ENCODE data around the gene HYDIN.

Gene HYDIN

DNA sequence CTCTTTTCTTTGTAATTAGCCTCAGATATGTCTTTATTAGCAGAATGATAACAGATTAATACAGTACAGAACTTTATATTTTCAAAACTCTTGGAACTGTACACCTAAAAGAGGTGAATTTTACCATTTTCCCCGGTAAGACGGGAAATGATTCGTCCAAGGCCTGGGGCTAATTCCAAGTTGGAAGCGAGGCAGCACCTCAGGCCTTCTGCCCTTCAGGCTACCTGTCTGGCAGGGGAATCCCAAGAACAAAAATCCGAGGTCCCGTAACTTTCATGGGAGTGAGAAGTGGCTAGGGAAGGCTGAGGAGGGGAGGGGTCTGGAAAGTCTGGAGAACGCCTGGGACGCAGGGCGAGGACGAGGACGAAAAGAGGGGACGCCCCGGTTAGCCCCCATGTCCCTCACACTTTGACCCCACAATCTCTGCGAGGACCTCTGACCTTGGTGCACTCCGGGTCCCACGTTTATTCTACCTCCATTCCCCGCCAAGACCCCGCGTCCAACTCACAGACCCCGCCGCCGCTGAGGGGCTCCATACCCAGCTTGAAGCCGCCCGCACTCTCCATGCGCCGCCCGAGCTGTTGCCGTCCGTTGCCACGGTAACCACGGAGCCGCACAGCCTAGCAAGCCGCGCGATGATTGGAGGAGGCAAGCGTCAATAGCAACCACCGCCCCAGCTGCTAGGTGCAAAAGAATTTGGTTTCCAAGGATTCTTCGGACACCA, at the start of gene HYDIN:
Gene HYDIN (minus strand): TSS at position 601 of the 724 bp plus-strand sequence. CDS start 43,827 bp downstream, outside the sequence.
- DNase-seq = peak; percentile 54

DNA sequence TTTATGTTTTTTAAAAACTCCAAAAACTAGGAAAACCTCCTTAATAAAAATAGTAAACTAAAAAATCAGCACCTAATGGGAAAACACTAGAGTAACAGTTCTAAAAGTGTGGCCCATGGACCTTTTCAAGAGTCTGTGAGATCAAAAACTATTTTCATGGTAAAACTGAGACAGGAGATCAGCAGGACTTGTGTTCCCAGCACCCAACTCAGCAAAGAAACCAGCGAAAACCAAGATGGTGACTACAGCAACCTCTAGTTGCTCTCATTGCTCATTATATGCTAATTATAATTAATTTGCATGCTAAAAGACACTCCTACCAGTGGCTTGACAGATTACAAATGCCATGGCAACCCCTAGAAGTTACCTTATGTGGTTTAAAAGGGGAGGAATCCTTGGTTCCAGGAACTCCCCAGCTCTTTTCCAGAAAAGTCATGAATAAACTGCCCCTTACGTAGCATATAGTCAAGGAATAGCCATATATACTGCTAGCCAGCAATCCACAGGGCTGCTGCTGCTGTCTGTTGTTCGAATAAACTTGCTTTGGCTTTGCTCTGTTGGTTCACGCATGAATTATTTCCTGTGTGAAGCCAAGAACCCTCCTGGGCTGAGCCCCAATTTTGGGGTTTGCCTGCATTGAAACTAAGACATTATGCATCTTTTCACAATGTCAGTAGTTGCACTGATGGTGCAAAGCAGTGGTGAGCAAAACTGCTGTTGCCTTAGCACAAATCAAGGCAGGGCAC, 46.2 kb upstream of the HYDIN start:
- no peak for DNase-seq

DNA sequence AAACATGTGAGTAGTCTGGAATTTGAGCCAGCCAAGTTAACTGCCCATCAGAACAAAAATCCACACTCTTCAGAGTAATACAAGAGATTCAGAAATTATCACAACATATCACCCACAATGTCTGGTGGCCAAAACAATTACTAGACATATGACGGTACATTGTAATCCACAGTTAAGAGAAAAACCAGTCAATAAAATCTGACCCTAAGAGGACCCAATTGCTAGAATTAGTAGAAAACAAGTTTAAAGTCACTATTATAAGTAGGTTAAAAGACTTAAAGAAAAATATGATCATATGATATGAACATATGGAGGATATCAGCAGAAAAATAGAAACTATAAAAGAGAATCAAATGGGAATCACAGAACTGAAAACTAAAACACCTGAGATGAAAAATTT, 42.9 kb upstream of the HYDIN start:
- no peak for DNase-seq

- no peak for DNase-seq
Measured at GRCh38 chr16:71264299-71264698, 33.8 kb upstream of the HYDIN start.

- no peak for DNase-seq
Measured at GRCh38 chr16:71263582-71263981, 33.1 kb upstream of the HYDIN start.

DNA sequence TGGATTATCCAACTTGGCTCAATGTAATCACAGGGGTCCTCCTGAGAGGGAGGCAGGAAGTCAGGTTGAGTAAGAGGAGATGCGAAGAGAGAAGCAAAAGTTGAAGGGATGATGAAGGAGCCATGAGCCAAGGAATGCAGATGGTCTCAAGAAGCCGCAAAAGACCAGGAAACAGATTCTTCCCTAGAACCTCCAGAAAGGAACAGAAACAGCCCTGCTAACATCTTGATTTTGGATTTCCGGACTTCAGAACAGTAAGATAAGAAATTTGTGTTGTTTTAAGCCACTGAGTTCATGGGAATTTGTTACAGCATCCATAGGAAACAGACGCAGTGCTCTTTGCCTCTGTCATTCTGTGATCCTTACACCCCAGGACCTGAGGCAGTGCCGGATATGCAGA, 31.9 kb upstream of the HYDIN start:
- DNase-seq = no peak

DNA sequence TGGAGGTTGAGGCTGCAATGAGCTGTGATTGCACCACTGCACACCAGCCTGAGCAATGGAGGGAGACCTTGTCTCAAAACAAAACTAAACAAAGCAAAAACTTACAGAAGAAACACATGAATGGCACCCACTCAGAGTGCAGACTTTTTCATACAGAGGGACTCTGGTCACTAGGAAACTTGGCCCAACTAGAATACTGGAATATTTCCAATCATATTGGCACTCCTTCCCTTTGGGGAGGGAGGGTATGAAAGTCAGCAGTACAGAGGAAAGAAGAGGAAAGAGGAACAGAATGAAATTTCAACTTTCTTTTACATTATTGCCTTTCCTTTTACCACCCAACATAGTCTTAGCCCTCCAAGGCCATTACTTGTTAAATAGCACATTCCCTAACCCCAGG, 30.5 kb upstream of the HYDIN start:
- no peak for DNase-seq

DNA sequence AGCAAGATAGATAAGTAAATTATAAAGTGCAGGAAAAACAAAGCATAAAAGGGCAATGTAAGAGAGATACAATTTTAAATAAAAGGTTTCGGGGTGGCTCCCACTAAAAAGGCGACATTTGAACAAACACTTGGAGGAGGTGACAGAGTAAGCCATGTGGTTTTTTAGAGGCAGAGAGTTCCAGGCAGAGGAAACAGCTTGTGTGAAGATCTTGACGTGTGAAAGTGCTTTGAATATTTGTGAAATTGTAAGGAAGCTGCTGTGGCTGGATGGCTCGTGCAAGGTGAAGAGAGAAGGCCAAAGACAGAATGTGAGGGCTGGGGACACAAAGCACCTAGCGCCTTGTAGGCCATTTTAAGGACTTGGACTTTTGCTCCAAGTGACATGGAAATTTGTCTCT, 28.6 kb upstream of the HYDIN start:
- no peak for DNase-seq

GRCh38 chr16:71258372-71258771, 27.9 kb upstream of the HYDIN start:
- no peak for DNase-seq

- DNase-seq = no peak
Measured at GRCh38 chr16:71257768-71258167, 27.2 kb upstream of the HYDIN start.

- no peak for DNase-seq
Measured at GRCh38 chr16:71255721-71256120, 25.2 kb upstream of the HYDIN start.

- no peak for DNase-seq
Measured at GRCh38 chr16:71254832-71255525, 24.5 kb upstream of the HYDIN start.

DNA sequence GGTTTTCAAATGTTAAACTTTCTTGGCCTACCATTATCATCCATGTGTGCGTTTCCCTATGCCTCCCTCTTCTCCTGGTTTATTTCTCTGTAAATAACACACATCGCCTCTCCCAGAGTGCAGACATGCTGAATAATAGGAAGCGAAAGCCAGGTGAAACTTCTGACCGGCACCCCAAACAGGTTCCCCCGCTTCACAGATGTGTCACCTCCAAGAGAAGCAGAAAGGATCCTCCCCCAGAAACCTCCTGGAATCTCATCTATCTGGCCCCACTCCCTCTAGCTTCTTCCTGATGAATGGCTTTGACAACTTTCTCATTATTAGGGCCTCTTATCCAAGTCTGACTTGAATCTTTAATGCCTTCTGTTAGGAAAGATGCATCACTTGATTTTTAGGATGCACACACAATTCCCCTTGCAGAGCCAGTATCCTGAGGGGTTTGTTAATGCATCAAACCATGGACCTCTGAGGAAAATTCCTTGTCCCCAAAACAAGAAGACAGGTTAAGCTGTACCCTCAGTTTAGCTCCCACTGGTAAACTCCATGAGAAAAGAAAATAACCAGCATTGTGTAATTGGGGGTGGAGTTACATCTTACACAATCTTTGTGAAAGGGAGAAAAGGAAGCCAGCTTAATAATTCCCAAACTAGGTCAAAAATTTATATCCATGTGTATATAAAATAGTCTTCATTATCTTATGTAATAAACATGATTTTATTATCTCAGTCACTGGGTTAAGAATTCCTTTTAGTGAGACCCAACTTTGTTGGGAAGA, 20.1 kb upstream of the HYDIN start:
- DNase-seq = no peak

GRCh38 chr16:71249399-71249798, 18.9 kb upstream of the HYDIN start:
- no peak for DNase-seq

GRCh38 chr16:71247478-71247877, 17.0 kb upstream of the HYDIN start:
- DNase-seq = no peak

- no peak for DNase-seq
Measured at GRCh38 chr16:71246309-71246708, 15.8 kb upstream of the HYDIN start.

- no peak for DNase-seq
Measured at GRCh38 chr16:71244521-71244920, 14.0 kb upstream of the HYDIN start.

GRCh38 chr16:71242601-71243000, 12.1 kb upstream of the HYDIN start:
- DNase-seq = no peak

- no peak for DNase-seq
Measured at GRCh38 chr16:71242036-71242435, 11.5 kb upstream of the HYDIN start.

DNA sequence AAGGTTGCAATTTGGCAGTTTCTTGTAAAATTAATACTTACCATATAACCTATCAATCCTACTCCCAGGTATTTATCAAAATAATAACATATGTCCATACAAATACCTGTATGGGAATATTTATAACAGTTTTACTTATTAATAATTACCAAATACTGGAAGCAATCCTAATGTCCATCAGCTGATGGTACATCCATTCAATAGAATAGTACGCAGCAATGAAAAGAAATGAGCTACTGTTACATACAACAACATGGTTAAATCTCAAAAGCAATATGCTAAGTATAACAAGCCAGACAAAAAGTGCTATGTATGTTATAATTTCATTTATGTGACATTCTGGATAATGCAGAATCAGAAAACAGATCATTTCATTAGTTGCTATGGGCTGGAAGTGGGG, 1.2 kb downstream of the HYDIN start:
- DNase-seq = no peak

GRCh38 chr16:71226229-71227141, 4.0 kb downstream of the HYDIN start:
- no peak for DNase-seq

DNA sequence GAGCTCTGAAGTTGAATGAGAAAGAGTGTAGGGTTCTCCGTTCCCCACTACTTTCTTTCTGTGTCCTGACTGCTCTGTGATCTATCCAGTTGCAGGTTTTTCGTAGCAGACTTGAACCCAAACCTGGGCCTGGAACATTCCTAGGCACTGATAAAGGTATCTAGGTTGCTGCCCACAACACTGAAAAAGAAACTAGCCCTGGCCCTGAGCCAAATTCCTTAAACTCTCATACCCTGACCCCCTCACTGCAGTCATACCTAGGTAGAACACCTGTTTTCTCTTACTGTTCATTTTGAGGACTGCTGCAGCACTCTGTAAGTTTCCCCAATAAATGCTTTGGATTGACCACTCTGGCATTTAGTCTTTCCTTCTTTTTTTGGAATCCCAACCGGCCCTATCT, 5.4 kb downstream of the HYDIN start:
- no peak for DNase-seq
